HG02840 (cell line): ENCODE measurements around the gene ARRDC4.

Experiments used
- ATAC-seq: cut with Tn5 transposase; IDR thresholded peaks from one replicate; pipeline ENCODE4 v1.9.1; 2021; ENCODE audit warnings: mild to moderate bottlenecking, moderate library complexity, moderate number of reproducible peaks; ENCODE audit not compliant: unreplicated experiment, low FRiP score

ARRDC4 gene, protein sequence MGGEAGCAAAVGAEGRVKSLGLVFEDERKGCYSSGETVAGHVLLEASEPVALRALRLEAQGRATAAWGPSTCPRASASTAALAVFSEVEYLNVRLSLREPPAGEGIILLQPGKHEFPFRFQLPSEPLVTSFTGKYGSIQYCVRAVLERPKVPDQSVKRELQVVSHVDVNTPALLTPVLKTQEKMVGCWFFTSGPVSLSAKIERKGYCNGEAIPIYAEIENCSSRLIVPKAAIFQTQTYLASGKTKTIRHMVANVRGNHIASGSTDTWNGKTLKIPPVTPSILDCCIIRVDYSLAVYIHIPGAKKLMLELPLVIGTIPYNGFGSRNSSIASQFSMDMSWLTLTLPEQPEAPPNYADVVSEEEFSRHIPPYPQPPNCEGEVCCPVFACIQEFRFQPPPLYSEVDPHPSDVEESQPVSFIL

DNA sequence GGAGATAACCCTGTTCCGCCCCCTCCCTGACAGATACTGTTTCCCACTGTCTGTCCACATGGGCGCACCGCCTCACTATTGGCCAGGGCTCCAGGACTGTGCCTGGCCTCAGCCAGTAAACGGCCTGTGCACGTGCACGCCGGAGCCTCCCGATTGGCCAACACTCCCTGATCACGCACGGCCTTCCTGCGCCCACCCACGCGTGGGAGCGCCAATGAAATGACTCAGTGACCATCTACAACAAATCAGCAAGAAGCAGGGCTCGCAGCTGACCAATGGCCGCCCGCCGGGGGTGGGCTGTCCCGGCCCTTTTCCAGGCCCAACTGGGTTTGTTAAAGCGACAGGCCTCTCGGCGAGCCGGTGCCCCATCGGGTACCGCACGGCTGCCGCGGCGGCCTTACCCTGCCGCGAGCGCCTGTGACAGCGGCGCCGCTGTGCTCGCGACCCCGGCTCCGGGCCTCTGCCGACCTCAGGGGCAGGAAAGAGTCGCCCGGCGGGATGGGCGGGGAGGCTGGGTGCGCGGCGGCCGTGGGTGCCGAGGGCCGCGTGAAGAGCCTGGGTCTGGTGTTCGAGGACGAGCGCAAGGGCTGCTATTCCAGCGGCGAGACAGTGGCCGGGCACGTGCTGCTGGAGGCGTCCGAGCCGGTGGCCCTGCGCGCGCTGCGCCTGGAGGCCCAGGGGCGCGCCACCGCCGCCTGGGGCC lies at the start of gene ARRDC4:
Gene ARRDC4 (plus strand): TSS at position 340 of the 703 bp plus-strand sequence. CDS start 159 bp downstream, at position 499.
- no peak for ATAC-seq

GRCh38 chr15:97914711-97915110 lies 45.8 kb upstream of the ARRDC4 start:
- ATAC-seq, result no peak

GRCh38 chr15:97915261-97915660 lies 45.2 kb upstream of the ARRDC4 start:
- no peak for ATAC-seq

GRCh38 chr15:97921296-97921865 lies 39.1 kb upstream of the ARRDC4 start:
- no peak for ATAC-seq

GRCh38 chr15:97929456-97930229 lies 30.9 kb upstream of the ARRDC4 start:
- ATAC-seq, result no peak

DNA sequence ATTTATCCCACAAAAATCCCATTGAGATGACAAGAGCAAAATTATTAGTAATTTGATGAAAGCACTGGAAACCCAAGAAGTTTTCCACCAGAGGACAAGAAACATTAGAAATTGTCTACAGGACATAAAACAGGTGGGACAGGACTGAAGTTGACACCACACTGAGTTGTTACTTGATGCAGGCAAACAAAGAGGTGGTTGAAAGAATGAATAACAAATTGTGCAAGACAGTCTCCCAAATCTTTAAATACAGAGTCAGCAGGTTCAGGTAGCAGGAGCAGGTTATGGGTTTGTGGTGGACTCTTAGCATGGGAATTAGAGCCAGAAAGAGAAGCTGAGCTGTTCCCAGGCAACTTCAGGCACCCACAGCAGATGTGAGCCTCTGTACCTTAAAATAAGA lies 30.3 kb upstream of the ARRDC4 start:
- ATAC-seq, result no peak

GRCh38 chr15:97931314-97931713 lies 29.2 kb upstream of the ARRDC4 start:
- ATAC-seq, result no peak

DNA sequence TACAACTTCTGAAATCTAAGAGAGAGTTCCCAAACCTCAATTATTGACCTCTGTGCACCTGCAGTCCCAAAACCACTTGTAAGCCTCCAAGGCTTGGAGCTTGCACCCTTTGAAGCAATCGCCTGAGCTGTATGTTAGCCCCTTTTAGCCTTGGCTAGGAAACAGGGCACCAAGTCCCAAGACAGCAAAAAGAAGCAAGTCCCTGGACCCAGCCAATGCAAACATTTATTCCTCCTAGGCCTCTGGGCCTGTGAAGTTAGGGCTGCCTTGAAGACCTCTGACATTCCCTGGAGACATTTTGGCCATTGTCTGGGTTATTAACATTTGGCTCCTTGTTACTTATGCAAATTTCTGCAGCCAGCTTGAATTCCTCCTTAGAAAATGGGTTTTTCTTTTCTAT lies 26.9 kb upstream of the ARRDC4 start:
- no peak for ATAC-seq

DNA sequence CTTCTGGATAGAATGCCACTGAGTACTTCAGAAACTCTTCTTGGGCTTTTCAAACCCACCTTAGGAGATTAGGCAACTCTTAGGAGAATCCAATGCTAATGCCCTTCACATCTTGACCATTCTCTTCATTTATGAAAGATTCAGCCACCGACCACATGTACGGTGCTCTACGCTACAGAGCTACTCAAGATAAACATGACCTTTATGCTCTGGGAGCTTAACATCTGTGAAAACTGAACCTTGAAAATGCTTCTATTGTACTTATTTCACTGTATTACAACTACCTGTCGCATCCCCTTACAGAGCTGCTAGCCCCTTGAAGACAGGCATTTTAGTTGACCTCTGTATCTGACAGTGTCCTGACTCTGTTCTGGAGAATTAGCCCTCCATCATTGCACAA lies 19.5 kb upstream of the ARRDC4 start:
- ATAC-seq, result no peak

- no peak for ATAC-seq
Observed at GRCh38 chr15:97941572-97941971, 18.9 kb upstream of the ARRDC4 start.

DNA sequence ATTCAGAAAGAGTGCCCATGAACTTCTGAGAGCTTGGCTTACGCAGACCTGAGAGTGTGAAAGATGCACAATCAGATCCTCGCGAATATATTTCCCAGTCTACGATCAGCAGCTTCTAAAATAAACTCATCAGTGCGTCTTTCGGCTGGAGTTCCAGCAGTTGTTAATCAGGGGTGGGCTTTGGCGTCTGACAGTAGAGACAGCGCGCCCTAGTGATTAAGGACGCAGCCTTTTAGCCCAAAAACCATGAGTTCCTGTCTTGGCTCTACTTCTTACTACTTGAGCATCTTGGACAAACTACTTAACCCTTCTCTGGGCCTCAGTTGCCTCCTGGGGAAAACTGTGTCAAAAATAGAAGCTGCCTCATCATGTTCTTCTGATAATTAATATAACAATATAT lies 15.8 kb upstream of the ARRDC4 start:
- no peak for ATAC-seq

GRCh38 chr15:97947465-97948260 lies 12.8 kb upstream of the ARRDC4 start:
- ATAC-seq, result no peak

- ATAC-seq, result no peak
Observed at GRCh38 chr15:97953254-97953653, 7.2 kb upstream of the ARRDC4 start.

DNA sequence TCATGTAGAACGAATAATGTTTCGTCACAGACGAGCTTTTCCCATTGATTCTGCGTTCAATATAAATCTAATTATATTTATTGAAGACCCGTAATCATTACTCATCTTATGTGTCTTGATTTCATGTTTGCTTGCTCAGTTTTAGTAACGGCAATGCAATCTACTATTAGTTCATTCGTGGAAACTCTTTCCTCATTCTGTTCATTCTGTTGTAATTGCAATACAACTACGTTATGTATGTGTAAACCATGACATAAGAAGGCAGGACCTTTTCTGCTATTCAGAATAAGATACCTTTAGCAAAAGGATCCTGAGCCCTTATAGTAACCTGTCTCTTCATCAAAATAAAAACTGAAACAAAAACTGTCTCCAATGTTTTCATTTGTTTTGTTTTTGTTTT lies 6.8 kb upstream of the ARRDC4 start:
- ATAC-seq, result no peak

DNA sequence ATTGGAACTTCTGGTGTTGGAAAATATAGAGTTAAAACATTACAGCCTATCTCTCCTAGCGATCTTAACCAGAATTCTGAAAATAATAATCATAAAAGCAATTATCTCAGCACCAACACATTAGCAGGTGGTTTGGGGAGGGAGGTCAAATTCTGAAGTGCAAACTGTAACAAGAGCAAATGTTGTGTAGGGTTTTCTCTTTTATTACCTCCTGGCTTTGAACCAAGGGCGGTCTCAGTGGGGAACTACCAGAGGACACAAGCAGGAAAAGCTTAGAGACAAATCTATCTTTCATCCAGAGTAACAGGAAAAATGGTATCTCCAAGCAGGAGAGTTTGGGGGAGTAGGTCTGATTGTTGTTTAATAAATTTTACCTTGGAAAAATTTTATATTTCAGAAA lies 5.5 kb upstream of the ARRDC4 start:
- ATAC-seq, result no peak

- ATAC-seq, result no peak
Observed at GRCh38 chr15:97955529-97955928, 5.0 kb upstream of the ARRDC4 start.

DNA sequence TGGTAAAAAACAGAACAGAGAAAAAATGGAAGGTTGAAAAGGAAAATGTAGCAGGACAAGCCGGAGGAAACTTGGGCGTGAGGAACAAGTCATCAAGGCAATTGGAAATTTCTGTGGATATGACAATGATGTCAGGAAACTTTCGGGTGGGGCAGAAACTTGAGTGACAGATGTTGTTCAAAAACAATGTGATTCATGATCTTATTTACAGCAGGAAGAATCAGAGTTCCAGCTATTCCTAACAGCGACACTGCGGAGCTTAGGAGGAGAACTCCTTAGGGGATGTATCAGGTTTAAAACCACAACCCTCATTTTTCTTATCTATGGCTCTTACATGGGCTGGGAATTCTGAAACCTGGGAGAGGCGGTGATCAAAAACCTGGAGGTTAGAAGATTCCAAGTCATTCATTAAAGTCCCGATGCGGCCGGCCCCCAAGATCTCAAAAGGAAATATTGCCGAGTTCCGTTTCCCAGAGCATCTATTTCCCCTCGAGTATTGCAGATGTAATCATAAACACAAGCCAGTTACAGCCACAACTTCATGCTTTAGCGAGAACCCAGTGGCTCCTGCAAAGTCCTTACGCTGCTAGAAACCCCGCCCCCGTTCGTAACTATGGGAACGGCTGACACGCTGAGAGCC lies 659 bp upstream of the ARRDC4 start:
- no peak for ATAC-seq

DNA sequence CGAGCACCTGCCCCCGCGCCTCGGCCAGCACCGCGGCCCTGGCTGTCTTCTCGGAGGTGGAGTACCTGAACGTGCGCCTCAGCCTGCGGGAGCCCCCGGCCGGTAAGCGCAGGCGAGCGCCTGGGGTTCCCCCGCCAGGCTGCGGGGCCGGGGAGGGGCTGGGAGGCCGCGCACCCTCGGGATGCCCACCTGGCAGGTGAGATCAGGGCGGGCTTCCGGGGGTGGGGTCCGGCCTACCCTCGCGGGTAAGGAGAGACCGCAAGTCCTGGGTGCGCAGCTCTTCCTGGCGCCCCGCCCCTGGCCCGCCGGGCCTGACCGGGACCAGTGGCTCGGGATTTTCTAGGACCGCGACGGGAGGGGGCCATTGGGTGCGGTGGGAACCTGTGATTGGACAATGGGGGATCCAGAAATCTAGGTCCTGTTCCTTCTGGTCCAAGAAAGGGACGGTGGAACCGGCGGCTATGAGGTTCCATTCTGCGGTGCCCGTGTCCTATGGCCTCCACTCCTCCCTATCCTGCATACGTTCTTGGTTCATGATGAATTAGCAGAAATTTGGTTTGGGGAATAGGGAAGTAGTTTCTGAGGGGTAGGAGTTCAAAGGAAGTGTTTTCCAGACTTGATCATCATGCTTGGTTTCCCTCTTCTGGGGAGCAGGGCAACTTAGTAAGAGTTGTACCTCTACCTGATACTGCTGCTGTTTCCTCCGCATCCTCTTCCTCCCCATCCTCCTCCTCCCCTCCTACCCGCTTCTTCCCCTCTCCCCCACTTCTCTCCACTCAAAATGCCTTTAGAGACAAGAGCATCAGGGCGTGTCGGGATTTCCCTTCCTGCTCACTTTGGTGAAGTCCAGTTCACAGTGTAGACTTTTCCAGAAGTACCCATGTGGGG lies 808 bp downstream of the ARRDC4 start:
- ATAC-seq, result no peak

- no peak for ATAC-seq
Observed at GRCh38 chr15:97962263-97962662, 1.8 kb downstream of the ARRDC4 start.
